Measurements from ENCODE around the gene PKNOX1.
"Not testable (repeated sequence)": the region's sequence is repeated elsewhere in the genome, so short reads cannot be mapped to it uniquely, and the experiment has no call there.

The PKNOX1 gene

GRCh38 chr21:43062955-43063664, 88.7 kb downstream of the PKNOX1 start:
- DNase-seq (ENCODE audit: low spot score) = not testable (repeated sequence)

DNA sequence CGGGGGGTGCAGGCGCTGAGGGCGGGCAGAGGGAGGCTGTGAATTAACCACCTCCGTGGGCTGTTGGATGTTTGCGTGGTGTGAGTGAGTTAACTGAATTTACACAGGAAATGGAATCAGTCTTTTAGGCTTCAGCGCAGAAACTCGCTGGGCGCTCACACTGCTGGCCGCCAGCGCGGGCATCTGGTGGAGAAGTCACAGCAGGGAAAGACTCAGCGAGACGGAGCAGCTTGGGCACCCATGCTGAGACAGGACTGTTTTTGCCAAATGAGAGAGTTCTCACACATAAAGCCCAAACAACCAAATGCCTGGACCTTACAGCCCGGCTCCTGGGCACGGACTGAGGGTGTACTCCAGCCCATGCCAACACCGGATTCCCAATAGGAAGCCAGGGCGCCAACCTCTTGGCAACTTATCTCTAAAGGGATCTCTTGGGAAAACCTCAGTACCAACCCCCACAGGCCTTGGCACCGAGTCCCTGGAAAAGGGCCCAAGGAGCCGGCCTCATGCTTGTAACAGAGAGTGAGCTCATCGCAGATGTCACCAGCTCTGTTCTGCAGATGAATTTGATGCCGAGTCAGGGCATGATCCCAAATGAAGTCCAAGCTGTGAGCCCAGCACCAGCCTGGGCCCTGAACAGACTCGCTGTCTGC, 90.0 kb downstream of the PKNOX1 start:
- not testable (repeated sequence) for DNase-seq (ENCODE audit: low spot score)

- not testable (repeated sequence) for DNase-seq (ENCODE audit: low spot score)
Observed at GRCh38 chr21:43065991-43066390, 91.6 kb downstream of the PKNOX1 start.

DNA sequence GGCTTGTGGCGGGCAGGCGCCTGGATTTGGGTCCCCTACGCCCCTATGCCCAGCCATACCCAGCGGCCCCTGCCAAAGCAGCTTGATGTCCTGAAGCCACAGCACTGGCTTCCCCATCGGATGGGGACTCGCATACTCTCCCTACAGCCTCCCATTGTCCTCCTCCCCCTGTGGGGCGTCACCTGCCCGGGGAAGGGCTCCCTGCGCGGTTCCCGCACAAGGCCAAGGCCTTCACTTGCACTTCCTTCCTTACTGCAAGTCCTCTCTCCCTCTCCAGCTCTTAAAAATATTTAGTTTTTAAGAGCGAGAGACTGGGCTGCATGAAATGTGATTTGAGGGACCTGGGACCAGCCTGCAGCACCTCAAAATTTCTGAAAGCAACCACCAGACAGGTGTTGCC, 92.3 kb downstream of the PKNOX1 start:
- not testable (repeated sequence) for DNase-seq (ENCODE audit: low spot score)

- DNase-seq (ENCODE audit: low spot score) = not testable (repeated sequence)
Observed at GRCh38 chr21:43068065-43068464, 93.7 kb downstream of the PKNOX1 start.

- DNase-seq (ENCODE audit: low spot score) = not testable (repeated sequence)
Observed at GRCh38 chr21:43069682-43070081, 95.3 kb downstream of the PKNOX1 start.

GRCh38 chr21:43072742-43073141, 98.4 kb downstream of the PKNOX1 start:
- DNase-seq (ENCODE audit: low spot score) = not testable (repeated sequence)

DNA sequence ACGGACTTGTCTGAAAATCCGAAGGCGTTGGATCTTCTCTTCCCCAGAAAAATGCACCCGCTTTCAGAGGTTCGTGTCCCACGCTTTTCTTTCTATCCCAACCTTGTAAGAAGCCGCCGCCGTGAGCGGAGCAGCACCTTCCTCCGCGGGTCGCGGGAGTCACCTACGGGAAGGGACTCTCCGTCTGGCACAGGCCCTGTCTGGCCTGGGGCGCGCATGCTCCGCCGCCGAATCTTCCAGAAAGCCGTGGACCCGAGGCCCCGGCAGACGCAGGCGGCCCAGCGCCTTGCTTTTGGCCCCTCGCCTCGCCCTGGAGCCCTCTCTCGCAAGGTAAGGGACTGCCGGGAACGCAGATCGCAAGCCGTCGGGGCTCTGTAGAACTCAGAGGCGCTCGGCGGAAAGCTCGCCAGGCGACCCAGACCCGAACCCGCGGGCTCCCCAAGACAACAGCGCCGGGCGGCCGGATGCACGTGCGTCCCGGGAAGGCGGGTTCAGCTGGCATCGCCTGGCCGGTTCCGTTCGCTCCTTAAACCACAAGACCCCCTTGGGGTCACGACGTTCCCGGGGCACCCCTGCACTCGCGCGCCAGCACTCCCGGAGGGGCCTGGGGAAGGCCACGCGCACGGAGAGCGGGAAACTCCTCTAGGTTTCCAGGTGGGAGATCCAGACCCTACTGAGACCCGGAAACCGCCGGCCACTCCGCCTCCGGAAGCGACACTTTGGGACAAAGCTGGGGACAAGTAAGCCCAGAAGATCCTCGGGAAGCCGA, 100.2 kb downstream of the PKNOX1 start:
- not testable (repeated sequence) for DNase-seq (ENCODE audit: low spot score)

GRCh38 chr21:43075170-43076022, 101.0 kb downstream of the PKNOX1 start, which contains the start of gene CBS:
TSS of gene CBS (minus strand) at chr21:43075835. CDS start at chr21:43072193, 3,642 bp downstream.
- DNase-seq (ENCODE audit: low spot score) = not testable (repeated sequence)

GRCh38 chr21:43076023-43076637, 101.8 kb downstream of the PKNOX1 start:
- not testable (repeated sequence) for DNase-seq (ENCODE audit: low spot score)

DNA sequence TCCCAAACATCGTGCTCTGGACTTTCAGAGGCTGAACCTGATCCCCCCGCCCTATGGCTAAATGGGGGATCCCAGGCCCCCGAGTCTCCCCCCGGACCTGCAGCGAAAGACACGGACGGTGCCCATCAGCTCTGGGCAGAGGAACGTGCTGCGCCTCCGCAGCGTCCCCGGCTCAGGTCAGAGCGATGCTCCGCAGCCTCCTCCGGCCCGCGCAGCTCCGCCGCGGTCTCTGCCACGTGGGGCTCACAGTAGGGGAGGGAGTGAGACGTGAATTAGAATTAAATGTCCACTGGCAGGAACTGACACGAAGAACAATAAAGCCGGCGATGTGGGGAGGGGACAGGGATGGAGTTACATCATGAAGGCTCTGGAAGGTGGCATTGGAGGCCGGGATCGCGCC, 102.3 kb downstream of the PKNOX1 start:
- not testable (repeated sequence) for DNase-seq (ENCODE audit: low spot score)

GRCh38 chr21:43082587-43083300, 108.4 kb downstream of the PKNOX1 start:
- DNase-seq (ENCODE audit: low spot score) = not testable (repeated sequence)

Measured in hematopoietic multipotent progenitor cell treated with erythropoietin and hydrocortisone succinate and interleukin-3 and kit ligand, for 17 days (in vitro differentiated cells).